VCaP (cell line): Measurements from ENCODE around the gene STARD9.

ENCODE experiments used
- H3K27ac ChIP-seq: fragments of 450-650 bp; 2 replicates; pipeline ENCODE4 v1.5.1; 2017
- TF ChIP-seq, protein P1 (sequence below): fragments of 450-650 bp; conservative IDR thresholded peaks from 2 replicates; pipeline ENCODE4 v1.5.1; 2017; ENCODE audit warnings: mild to moderate bottlenecking, moderate library complexity

The STARD9 gene

DNA sequence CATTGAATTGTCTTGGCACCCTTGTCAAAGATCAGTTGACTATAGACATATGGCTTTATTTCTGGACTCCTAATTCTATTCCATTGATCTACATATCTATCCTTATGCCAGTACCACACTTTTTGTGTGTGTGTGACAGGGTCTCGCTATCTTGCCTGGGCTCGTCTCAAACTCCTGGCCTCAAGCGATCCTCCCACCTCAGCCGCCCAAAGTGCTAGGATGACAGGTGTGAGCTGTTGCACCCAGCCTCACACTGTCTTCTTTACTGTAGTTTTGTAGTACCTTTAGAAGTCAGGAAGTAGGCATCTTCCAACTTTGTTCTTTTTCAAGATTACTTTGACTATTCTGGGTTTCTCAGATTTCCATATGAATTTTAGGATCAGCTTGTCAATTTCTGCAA, 137.2 kb downstream of the STARD9 start:
- TF ChIP-seq, protein P1, sequence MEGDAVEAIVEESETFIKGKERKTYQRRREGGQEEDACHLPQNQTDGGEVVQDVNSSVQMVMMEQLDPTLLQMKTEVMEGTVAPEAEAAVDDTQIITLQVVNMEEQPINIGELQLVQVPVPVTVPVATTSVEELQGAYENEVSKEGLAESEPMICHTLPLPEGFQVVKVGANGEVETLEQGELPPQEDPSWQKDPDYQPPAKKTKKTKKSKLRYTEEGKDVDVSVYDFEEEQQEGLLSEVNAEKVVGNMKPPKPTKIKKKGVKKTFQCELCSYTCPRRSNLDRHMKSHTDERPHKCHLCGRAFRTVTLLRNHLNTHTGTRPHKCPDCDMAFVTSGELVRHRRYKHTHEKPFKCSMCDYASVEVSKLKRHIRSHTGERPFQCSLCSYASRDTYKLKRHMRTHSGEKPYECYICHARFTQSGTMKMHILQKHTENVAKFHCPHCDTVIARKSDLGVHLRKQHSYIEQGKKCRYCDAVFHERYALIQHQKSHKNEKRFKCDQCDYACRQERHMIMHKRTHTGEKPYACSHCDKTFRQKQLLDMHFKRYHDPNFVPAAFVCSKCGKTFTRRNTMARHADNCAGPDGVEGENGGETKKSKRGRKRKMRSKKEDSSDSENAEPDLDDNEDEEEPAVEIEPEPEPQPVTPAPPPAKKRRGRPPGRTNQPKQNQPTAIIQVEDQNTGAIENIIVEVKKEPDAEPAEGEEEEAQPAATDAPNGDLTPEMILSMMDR, result no peak
- no peak overlapping the region for H3K27ac ChIP-seq

DNA sequence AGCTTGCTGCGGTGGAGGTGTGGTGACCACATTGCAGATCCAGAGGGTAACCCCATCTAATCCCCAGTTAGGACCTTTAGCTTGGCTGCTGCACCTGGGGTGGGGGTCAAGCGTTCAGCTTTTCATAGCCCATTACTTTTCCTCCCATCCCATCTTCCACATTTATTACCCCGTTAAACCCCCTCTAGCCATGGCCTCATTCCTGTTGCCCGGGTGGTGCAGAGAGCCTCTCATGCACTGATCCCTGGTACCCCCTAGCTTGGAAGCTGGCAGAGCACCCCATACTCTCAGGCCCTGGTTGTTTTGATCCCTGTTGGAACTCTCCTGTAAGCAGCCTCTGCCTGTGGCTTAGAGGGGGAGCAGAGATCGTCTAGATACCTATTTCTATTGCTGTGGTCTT, 140.7 kb downstream of the STARD9 start:
- no peak overlapping the region for H3K27ac ChIP-seq
- TF ChIP-seq, protein P1, result no peak

DNA sequence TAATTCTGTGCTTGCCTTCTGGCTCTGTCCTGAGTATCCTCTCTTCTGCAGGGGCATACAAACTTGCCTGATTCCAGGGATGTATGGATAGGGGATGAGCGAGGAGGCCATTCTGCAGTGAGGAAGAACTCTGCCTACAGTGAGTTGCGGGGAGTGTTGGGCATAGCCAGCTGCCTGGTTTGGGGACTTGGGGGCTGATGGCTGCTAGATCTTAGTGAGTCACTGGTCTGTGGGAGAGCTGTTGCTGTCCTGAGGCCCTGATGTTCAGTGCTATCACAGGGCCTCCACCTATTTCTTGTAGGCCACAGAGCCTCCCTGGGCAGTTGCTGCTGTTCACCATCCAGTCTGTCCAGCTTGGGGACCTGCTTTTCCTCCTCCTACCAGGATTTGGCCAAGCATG, 141.2 kb downstream of the STARD9 start:
- no peak overlapping the region for H3K27ac ChIP-seq
- TF ChIP-seq, protein P1, result no peak

DNA sequence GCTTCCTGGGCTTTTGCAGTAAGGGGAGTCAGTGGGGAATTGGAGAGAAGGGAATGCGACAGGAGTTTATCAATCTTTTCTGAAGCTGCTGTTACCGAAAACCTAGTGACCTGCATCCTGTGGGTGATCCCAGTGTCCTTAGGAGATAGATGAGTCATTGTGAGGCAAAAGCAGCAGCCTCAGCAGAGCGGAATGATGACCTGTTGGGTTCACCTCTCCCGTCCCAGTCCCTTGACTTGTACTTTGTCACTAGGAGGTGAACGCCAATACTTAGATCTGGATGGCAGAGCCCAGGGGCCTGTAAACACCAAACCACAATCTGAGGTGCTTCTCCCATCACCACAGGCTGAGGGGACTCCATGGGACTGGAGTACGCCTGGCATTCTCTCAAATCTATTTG, 143.6 kb downstream of the STARD9 start:
- TF ChIP-seq, protein P1, result no peak
- H3K27ac ChIP-seq, result no peak overlapping the region

DNA sequence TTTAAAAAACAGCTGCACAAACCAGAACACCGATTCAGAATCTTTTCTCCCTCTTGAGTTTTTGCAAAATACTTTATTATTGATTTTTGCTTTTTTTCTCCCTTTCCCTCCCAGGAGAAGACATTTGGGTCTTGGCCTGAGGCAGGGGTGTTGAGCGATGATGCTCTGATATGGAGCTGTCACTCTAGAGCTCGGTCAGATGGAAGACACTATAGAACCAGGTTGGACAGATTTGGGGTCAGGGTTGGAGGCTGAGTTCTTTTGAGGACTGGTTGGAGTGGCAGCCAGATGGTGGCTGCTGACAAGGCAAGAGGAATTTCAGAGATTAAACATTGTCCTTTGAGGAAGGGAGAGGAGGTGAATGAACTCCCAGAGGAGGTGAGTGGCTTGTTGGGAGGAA, 144.7 kb downstream of the STARD9 start:
- TF ChIP-seq, protein P1, result no peak
- no peak overlapping the region for H3K27ac ChIP-seq

DNA sequence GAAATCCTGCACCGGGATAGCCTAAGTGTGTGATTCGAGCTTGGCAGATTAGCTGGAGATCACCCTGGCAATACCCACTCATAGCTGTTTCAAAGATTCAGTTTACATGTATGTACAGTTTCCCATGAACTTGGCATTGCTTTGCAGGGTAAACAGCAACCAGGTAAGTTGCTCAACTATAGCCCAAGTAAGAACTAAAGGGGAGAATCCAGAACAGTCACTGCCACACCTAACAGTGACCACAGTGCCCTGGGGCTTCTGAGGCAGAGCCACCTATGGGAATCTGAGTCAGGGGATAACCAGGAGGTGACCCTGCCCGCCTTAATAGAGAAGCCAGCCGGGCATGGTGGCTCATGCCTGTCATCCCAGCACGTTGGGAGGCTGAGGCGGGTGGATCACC, 145.6 kb downstream of the STARD9 start:
- H3K27ac ChIP-seq, result no peak overlapping the region
- TF ChIP-seq, protein P1, result no peak

DNA sequence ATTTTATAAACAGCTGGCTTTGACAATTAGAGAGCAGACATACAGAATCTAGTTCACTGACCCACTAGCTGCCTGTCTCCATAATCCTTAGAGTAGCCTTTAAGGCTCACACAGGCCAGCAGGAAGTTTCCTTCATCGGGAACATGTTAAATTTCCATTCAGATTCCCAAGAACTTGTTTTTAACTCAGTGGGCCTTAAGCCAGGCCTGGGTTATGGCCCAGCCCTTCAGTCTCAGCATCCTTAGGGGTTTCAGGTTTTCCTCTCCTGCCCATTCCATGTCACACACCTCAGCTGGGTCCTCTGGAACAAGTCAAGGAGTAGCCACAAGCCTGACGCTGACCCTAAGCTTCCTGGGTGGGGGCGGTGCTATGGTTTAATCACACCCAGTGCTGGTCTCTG, 146.5 kb downstream of the STARD9 start:
- H3K27ac ChIP-seq, result no peak overlapping the region
- TF ChIP-seq, protein P1, result no peak

DNA sequence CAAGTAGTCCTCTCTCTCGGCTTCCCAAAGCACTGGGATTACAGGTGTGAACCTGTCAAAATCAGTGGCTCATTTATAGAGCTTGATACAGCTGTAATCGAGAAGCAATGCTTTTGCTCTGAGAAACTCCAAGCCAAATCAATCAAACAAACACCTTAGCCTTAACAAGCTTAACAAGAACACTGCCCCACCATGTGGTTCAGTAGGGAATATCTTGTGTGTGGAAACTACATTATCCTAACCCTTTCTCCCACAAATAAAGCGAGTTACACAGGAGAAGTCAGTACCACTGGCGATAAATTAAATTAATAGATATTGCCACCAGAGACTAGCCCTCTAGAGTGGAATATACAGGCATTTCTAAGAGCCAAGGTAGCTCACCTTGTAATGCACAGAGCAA, 147.7 kb downstream of the STARD9 start:
- TF ChIP-seq, protein P1, result peak; percentile 61
- H3K27ac ChIP-seq, result no peak overlapping the region
